ENCODE measurements around the gene TMEM154. TPM values are rescaled to one million over a fixed set of nuclear protein-coding genes. Genes with fewer than 3 reads are reported as not detected.
A peak's percentile ranks its signal among the peaks of the same experiment; 100 is the strongest.

Gene TMEM154
- polyA plus RNA-seq, 1 of the 3 experiments (the other 2 are of a cell fraction), result 0.58 TPM

DNA sequence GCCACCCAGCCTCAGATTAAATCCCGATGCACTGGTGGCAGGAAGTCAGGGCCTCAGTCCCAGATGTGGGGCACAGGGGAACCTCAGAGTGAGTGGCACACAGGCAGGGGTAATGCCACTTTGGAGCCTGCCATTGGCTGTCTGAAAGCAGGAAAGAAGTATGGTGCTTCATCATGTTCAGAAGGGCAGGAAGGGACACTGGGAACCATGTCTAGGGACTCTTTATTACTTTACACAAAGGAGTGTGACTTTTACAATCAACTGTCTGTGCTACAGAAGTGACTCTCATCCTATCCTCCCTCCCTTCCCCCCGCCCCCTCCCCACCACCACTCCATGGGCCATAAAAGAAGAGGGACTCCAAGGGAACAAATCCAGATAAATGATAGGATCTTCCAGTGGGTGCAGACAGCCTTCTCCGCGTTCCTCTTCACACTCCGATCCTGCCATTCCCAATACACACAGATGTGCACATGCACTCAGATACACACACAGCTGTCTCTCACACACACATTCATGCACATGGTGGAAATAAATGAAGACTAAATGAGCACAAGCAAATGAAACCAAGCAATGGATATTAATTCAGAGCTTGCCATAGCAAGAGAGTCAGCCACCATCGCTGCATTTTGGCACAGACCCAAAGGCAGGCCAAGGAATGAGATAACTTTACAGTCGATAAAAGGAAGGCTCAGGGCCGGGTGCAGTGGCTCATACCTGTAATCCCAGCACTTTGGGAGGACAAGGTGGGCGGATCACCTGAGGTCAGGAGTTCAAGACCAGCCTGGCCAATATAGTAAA is 2.5 kb upstream of the TMEM154 start:
- no peaks in the 10 kb centered on the region for H3K9me2 ChIP-seq
- ChIA-PET POLR2A (no interaction called here), CTCF (interaction anchor here (0.9 kb wide), 1 partner anchor 19 kb away, joined by 3 read pairs; no protein-coding TSS in a partner anchor)
- peaks cover 5 to 10% of the 10 kb centered on the region in 2 experiments; a peak in 3 of 4 replicates for H3K4me1 ChIP-seq (ENCODE audit: control insufficient read depth in 1 of 2, insufficient read depth in 2 of 2, low read depth in 1 of 2, low read length in 1 of 2)
- no peak overlapping the region for H2AFZ ChIP-seq (ENCODE audit: low read depth)
- no peak overlapping the region for H3K4me3 ChIP-seq (ENCODE audit: low read depth in 2 of 2, low read length in 1 of 2)
- no peaks in the 10 kb centered on the region for H3K79me2 ChIP-seq (ENCODE audit: insufficient read depth)
- 90% methylated on average over 9 of the region's 9 CpGs for WGBS (ENCODE audit: low lambda C conversion rate)
- H3F3A ChIP-seq (replicated peaks; ENCODE audit: insufficient read depth), result peaks cover 14% of the 10 kb centered on the region
- no peak overlapping the region for H3K9ac ChIP-seq
- H4K20me1 ChIP-seq (ENCODE audit: insufficient read depth), result no peaks in the 10 kb centered on the region
- H3K27me3 ChIP-seq (ENCODE audit: insufficient read depth), result no peaks in the 10 kb centered on the region
- no peaks in the 10 kb centered on the region for H3K36me3 ChIP-seq (replicated peaks in 1 of 2; ENCODE audit: control insufficient read depth in 1 of 2, insufficient read depth in 2 of 2, low read length in 1 of 2)
- DNase-seq, result no peak
- TF ChIP-seq FOXM1 (IDR thresholded peaks at IDR 0.05; ENCODE audit: low read depth) (no peak), FOXJ3 (CRISPR knock-in tag; IDR thresholded peaks at IDR 0.05) (no peak), RCOR1 (IDR thresholded peaks at IDR 0.05; ENCODE audit: low read length) (no peak)
- TF ChIP-seq, protein P1, sequence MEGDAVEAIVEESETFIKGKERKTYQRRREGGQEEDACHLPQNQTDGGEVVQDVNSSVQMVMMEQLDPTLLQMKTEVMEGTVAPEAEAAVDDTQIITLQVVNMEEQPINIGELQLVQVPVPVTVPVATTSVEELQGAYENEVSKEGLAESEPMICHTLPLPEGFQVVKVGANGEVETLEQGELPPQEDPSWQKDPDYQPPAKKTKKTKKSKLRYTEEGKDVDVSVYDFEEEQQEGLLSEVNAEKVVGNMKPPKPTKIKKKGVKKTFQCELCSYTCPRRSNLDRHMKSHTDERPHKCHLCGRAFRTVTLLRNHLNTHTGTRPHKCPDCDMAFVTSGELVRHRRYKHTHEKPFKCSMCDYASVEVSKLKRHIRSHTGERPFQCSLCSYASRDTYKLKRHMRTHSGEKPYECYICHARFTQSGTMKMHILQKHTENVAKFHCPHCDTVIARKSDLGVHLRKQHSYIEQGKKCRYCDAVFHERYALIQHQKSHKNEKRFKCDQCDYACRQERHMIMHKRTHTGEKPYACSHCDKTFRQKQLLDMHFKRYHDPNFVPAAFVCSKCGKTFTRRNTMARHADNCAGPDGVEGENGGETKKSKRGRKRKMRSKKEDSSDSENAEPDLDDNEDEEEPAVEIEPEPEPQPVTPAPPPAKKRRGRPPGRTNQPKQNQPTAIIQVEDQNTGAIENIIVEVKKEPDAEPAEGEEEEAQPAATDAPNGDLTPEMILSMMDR (IDR thresholded peaks at IDR 0.05), result no peak
- no peaks in the 10 kb centered on the region for H3K9me3 ChIP-seq
- no peak overlapping the region for H3K27ac ChIP-seq (ENCODE audit: low read depth in 2 of 2, low read length in 1 of 2)
- H3K4me2 ChIP-seq, result no peak overlapping the region

- ChIA-PET CTCF (interaction anchor here (1.4 kb wide), 1 partner anchor 41 kb away, joined by 4 read pairs; no protein-coding TSS in a partner anchor), POLR2A (no interaction called here)
- Histone ChIP-seq H2AFZ (ENCODE audit: low read depth) (peak overlapping the region; percentile 93; the same call in 1 of the 2 replicates), H3K4me3 (ENCODE audit: low read depth in 2 of 2, low read length in 1 of 2) (no peak overlapping the region), H3F3A (replicated peaks; ENCODE audit: insufficient read depth) (peaks cover 14% of the 10 kb centered on the region), H3K9ac (no peak overlapping the region), H3K4me2 (no peak overlapping the region), H3K9me3 (no peaks in the 10 kb centered on the region), H4K20me1 (ENCODE audit: insufficient read depth) (no peaks in the 10 kb centered on the region), H3K79me2 (ENCODE audit: insufficient read depth) (no peaks in the 10 kb centered on the region), H3K4me1 (ENCODE audit: control insufficient read depth in 1 of 2, insufficient read depth in 2 of 2, low read depth in 1 of 2, low read length in 1 of 2) (peaks cover 8 to 10% of the 10 kb centered on the region in 2 experiments; a peak in 3 of 4 replicates), H3K27me3 (ENCODE audit: insufficient read depth) (no peaks in the 10 kb centered on the region), H3K27ac (ENCODE audit: low read depth in 2 of 2, low read length in 1 of 2) (peak overlapping the region in 1 of 2 experiments; percentile 31; a peak in 2 of 4 replicates), H3K9me2 (no peaks in the 10 kb centered on the region), H3K36me3 (replicated peaks in 1 of 2; ENCODE audit: control insufficient read depth in 1 of 2, insufficient read depth in 2 of 2, low read length in 1 of 2) (no peaks in the 10 kb centered on the region)
- no peak for DNase-seq
- 48% methylated on average over 8 of the region's 8 CpGs for WGBS (ENCODE audit: low lambda C conversion rate)
- TF ChIP-seq TCF12 (IDR thresholded peaks at IDR 0.05), result peak; percentile 50; the same call in 1 of the 2 replicates
- peak; percentile 77 for TF ChIP-seq PBX3 (IDR thresholded peaks at IDR 0.05)
- TF ChIP-seq RFX5 (IDR thresholded peaks at IDR 0.05; ENCODE audit: low read length), result no peak
- TF ChIP-seq TEAD4 (IDR thresholded peaks at IDR 0.05; ENCODE audit: borderline replicate concordance, insufficient read depth), result no peak
- 0 out of 4 replicates have a peak, but pooled peaks of 1 of the 2 experiments have one; percentile 15 for TF ChIP-seq EP300 (IDR thresholded peaks at IDR 0.05; ENCODE audit: borderline replicate concordance in 1 of 2, low read depth in 1 of 2, low read length in 1 of 2)
- no peak for TF ChIP-seq POLR2AphosphoS5 (IDR thresholded peaks at IDR 0.05; ENCODE audit: low read depth, low read length)
- TF ChIP-seq FOSL2 (IDR thresholded peaks at IDR 0.05; ENCODE audit: borderline replicate concordance, low read depth), result peak; percentile 49; the same call in 1 of the 2 replicates
- TF ChIP-seq, protein P2, sequence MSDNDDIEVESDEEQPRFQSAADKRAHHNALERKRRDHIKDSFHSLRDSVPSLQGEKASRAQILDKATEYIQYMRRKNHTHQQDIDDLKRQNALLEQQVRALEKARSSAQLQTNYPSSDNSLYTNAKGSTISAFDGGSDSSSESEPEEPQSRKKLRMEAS (IDR thresholded peaks at IDR 0.05; ENCODE audit: low read depth), result 0 out of 2 replicates have a peak, but pooled peaks have one; percentile 36
- TF ChIP-seq SIN3A (IDR thresholded peaks at IDR 0.05; ENCODE audit: borderline replicate concordance, low read depth, low read length), result no peak
- no peak for TF ChIP-seq GABPA (IDR thresholded peaks at IDR 0.05; ENCODE audit: low read depth)
- peak; percentile 43 for TF ChIP-seq JUND (IDR thresholded peaks at IDR 0.05)
- no peak for TF ChIP-seq MXI1 (IDR thresholded peaks at IDR 0.05; ENCODE audit: low read depth, low read length)
- TF ChIP-seq MEF2A (IDR thresholded peaks at IDR 0.05; ENCODE audit: borderline replicate concordance, low read depth), result no peak
These were observed 1.3 kb upstream of the TMEM154 start for GRCh38 chr4:152680988-152681603.
